GM12874 (cell line): ENCODE results near the gene PTPN13.

Experiments used
- TF ChIP-seq, protein P1 (sequence below): IDR thresholded peaks from 2 replicates; pipeline ENCODE4 v1.5.1; 2011; ENCODE audit warnings: low read depth, mild to moderate bottlenecking, control low read depth, low read length, moderate library complexity; ENCODE audit not compliant: insufficient read depth

Gene PTPN13

DNA sequence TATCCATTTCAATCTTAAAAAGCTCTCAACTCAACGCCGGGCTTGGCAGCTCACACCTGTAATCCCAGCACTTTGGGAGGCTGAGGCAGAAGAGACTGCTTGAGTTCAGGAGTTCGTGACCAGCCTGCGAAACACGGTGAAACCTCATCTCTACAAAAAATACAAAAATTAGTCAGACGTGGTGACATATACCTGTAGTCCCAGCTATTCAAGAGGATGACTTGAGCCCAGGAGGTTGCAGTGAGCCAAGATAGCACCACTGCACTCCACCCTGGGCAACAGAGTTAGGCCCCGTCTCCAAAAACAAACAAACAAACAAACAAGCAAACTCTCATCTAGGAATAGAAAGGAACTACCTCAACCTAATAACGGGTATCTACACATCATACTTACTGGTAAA, 50.8 kb downstream of the PTPN13 start:
- TF ChIP-seq, protein P1, sequence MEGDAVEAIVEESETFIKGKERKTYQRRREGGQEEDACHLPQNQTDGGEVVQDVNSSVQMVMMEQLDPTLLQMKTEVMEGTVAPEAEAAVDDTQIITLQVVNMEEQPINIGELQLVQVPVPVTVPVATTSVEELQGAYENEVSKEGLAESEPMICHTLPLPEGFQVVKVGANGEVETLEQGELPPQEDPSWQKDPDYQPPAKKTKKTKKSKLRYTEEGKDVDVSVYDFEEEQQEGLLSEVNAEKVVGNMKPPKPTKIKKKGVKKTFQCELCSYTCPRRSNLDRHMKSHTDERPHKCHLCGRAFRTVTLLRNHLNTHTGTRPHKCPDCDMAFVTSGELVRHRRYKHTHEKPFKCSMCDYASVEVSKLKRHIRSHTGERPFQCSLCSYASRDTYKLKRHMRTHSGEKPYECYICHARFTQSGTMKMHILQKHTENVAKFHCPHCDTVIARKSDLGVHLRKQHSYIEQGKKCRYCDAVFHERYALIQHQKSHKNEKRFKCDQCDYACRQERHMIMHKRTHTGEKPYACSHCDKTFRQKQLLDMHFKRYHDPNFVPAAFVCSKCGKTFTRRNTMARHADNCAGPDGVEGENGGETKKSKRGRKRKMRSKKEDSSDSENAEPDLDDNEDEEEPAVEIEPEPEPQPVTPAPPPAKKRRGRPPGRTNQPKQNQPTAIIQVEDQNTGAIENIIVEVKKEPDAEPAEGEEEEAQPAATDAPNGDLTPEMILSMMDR = no peak

DNA sequence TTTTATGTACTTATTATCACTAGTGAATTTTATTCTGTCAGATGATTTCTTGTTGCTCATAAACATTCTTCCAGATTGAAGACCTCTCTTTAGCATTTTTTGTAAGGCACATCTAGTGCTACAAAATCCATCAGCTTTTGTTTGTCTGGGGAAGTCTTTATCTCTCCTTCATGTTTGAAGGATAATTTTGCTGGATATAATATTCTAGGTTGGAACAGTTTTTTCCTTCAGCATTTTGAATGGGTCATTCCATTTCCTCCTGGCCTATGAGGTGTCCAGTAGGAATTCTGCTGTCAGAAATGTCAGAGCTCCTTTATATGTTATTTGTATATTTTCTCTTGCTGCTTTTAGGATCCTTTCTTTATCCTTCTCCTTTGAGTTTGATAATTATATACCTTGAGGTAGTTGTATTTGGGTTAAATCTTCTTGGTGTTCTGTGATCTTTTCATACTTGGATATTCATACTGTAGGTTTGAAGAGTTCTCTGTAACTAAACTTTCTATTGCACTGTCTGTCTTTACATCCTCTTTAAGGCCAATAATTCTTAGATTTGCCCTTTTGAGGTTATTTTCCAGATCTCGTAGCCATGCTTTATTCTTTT, 58.3 kb downstream of the PTPN13 start:
- TF ChIP-seq, protein P1 = no peak

GRCh38 chr4:86653237-86653865, 59.2 kb downstream of the PTPN13 start:
- TF ChIP-seq, protein P1 = peak; percentile 24; the same call in 1 of the 2 replicates

GRCh38 chr4:86657382-86657781, 63.3 kb downstream of the PTPN13 start:
- TF ChIP-seq, protein P1 = no peak

- TF ChIP-seq, protein P1 = no peak
These were observed 63.8 kb downstream of the PTPN13 start for GRCh38 chr4:86657910-86658309.

DNA sequence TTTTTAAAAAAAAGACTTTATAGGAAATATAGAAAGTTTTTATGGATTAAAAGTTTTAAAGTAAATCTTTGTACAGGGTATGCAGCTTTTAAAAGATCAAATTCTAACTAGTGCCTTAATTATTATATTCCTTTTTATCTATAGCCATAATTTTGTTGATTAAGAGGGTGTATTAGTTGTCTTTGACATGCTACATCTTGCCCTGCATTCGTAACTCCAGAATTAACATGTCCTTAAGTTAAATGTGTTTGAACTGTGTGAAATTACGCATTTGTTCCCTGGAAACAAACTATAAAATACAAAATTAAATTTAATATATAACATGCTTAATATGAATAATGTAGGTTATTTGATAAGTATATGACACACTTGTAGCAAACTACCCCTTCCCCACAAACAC, 66.3 kb downstream of the PTPN13 start:
- TF ChIP-seq, protein P1 = no peak

- TF ChIP-seq, protein P1 = no peak
These were observed 66.9 kb downstream of the PTPN13 start for GRCh38 chr4:86661006-86661405.
